ENCODE data around the gene CCDC12. TPM values are rescaled to one million over a fixed set of nuclear protein-coding genes. Genes with fewer than 3 reads are reported as not detected.

Gene CCDC12
- total RNA-seq, 4 donors from 2014 or later, result 20.4 to 49.7 (median 30.8) TPM

DNA sequence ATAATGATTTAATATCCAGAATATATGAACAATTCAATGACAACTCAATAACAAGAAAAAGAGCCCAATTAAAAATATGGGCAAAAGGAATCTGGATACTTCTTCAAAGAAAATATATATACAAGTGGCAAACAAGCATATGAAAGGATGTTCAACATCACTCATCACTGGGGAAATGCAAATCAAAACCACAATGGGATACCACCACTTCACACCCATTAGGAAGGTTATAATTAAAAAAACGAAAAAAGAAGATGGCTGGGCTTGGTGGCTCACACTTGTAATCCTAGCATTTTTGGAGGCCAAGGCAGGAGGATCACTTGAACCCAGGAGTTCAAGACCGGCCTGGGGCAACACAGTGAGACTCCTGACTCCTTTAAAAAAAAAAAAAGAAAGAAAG is 4.1 kb downstream of the CCDC12 start:
- TF ChIP-seq, protein P1, sequence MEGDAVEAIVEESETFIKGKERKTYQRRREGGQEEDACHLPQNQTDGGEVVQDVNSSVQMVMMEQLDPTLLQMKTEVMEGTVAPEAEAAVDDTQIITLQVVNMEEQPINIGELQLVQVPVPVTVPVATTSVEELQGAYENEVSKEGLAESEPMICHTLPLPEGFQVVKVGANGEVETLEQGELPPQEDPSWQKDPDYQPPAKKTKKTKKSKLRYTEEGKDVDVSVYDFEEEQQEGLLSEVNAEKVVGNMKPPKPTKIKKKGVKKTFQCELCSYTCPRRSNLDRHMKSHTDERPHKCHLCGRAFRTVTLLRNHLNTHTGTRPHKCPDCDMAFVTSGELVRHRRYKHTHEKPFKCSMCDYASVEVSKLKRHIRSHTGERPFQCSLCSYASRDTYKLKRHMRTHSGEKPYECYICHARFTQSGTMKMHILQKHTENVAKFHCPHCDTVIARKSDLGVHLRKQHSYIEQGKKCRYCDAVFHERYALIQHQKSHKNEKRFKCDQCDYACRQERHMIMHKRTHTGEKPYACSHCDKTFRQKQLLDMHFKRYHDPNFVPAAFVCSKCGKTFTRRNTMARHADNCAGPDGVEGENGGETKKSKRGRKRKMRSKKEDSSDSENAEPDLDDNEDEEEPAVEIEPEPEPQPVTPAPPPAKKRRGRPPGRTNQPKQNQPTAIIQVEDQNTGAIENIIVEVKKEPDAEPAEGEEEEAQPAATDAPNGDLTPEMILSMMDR (IDR thresholded peaks at IDR 0.05; ENCODE audit: low read depth), result no peak

DNA sequence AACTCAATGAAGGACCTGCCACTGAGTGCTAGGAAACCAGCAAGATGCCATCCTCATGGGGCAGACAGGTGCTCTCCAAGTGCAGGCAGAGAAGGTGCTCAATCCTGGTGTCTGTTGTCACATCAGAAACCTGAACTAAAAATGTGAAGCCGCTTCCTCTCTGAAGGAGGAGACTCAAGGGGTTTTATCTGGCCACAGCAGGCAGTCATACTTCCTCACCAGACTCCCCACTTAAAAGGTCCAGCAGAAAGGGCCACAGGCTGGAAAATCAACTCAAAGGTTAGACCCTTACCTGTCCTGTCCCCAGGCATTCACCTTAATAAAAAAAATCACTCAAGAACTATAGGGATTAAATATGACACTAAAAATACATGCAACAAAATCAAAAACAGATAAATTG is 4.8 kb downstream of the CCDC12 start:
- TF ChIP-seq, protein P1 (IDR thresholded peaks at IDR 0.05; ENCODE audit: low read depth), result no peak

DNA sequence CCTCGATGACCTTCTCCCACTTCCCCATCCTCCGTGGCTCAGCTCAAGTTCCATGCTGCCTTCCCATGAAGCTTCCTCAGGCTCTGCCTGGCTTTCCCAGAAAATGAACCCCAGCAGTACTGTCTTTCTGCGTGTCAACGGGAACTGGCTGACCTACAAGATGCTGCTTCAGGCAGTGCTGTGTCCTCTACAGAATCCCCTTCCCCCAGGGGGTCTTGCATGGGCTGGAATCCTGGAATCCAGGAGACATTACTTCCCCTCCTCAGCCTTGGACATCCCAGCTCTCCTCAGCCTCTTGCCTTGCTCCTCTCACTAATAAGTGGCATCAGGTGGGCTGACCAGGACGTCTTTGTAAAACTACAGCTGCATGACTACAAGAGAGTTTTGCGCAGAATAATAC is 5.4 kb downstream of the CCDC12 start:
- TF ChIP-seq, protein P1 (IDR thresholded peaks at IDR 0.05; ENCODE audit: low read depth), result no peak

DNA sequence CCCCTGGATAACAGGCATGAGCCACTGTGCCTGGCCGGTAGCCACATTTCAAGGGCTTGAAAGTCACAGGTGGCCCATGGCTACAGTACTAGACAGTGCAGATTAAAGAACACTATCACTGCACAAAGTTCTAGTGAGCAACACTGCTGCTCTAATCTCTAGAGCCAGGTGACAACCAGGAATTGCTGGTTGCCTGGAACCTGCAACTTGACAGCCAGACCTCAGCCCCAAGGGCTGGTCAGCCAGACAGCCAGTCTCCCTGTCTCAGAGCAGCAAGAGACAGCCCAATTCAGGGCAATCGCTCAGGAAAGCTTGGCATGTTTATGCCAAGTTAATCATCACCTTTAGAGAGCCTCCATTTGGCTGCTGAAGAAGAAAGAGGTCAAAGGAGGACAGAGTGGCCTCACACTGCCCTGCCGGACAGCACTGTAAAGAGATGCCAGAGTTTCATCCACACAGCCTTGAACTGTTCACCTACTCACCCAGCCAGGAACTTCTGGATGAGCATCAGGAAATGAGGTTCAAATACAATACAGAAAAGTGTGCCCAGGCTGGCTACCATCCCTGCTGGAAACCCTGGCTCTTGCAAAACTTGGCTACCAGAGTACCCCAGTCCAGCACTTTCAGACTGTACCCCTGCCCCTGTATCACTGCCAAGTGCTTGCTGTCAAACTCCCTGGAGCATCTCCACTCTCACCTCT is 6.0 kb downstream of the CCDC12 start:
- TF ChIP-seq, protein P1 (IDR thresholded peaks at IDR 0.05; ENCODE audit: low read depth), result no peak

DNA sequence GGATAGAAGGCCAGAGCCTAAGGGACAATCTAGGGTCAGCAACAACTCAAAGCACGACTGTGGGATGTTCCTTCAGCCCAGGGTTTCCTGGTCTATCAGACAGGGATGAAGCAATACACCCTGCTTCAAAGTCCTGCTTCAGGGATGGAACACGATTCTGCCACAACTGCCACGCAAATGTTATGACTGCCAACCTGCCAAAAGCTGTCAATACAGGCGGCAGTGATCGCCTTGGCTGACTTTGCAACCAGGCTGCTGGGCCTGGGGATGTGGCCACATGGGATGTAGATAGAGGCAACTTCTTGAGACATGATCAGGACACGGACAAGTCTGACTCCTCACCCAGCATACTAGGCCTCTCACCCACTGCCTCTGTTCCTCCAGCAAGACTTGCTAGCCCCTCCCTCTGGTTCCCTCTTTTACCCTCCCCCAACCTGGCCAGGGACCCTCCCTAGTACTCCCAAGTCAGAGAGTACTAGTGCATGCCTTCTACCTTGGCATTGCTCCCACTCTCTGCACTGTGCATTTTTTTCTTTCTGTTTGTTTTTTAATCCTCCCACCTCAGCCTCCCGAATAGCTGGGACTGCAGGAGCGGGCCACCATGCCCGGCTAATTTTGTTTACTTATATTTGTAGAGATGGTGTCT is 7.6 kb downstream of the CCDC12 start:
- TF ChIP-seq, protein P1 (IDR thresholded peaks at IDR 0.05; ENCODE audit: low read depth), result no peak

DNA sequence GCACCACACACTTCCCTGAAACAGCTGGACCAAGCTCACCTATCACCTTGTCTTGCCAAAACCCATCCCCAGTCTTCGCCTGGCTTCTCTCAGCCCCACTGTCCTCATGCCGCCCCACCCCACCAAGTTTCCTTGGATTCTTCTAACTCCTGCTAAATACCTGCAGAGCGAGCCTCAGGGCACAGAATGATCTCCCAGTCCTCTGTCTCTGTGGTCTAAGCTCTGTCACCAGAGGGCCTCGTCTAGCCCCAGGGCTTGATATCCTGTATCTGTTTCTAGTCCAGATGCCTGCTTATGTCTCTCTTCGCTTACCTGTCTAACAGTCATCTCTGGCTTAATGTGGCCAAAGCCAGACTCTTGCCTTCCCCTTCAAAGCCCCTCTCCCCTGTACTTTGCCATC is 9.7 kb downstream of the CCDC12 start:
- TF ChIP-seq, protein P1 (IDR thresholded peaks at IDR 0.05; ENCODE audit: low read depth), result no peak

DNA sequence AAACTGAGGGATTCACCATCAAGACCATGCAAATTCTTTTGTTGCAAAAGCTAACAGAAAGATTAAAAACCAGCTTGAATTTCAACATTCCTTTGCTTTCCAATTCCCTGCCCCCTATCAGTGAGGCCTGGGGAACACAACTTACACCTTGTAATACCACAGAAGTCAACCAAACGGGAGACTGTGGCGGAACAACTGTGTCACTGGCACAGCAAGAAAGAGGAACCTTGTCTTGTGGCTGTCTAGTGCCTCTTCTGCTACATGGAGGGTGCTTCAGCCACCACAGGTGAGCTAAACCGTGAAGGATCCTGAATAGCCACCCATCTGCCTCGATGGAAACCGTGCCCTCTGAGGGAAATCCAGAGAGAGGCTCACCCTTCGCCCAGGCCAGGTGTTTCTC is 11.4 kb downstream of the CCDC12 start:
- TF ChIP-seq, protein P1 (IDR thresholded peaks at IDR 0.05; ENCODE audit: low read depth), result no peak

Data from subcutaneous adipose tissue (tissue), 4 donors.